IMR-90 (cell line): ENCODE results near the gene ZNF350. TPM values are rescaled to one million over a fixed set of nuclear protein-coding genes. Genes with fewer than 3 reads are reported as not detected.
"Not testable (repeated sequence)": the region's sequence is repeated elsewhere in the genome, so short reads cannot be mapped to it uniquely, and the experiment has no call there.

Experiments
- ATAC-seq: fragments of 200-7000 bp; cut with Tn5 transposase; 2 replicates; pipeline ENCODE4 v1.9.1; 2020; ENCODE audit warnings: low read depth, mild to moderate bottlenecking, moderate library complexity
- BruUV-seq: library from RNA; stranded (reverse); fragments of 400-500 nt; replicated peaks from 2 replicates; lab custom pipeline; 2021; lab: Mats Ljungman, UMichigan
- CTCF ChIA-PET: fragments of 300-600 bp; formaldehyde crosslinking; extraction: SDS; loops from one replicate; lab custom pipeline; 2021; ENCODE audit warnings: antibody characterized with exemption; lab: Yijun Ruan, JAX
- POLR2A ChIA-PET: fragments of 300-600 bp; sonication (Branson Sonifier 250); formaldehyde crosslinking; loops from one replicate; lab custom pipeline; 2022; ENCODE audit warnings: antibody characterized with exemption; ENCODE audit not compliant: unreplicated experiment; lab: Charles Lee
- DNase-seq: peaks from one replicate; pipeline ENCODE4 v3.0.0; 2013
- H2AFZ ChIP-seq: replicated peaks from 2 replicates; pipeline ENCODE3; 2013; ENCODE audit warnings: low read length, mild to moderate bottlenecking; ENCODE audit not compliant: poor library complexity
- H2AK5ac ChIP-seq: 2 replicates; pipeline ENCODE4 v1.6.1; 2013; ENCODE audit warnings: low read depth, low read length, inconsistent platforms
- H2AK9ac ChIP-seq: replicated peaks from 2 replicates; pipeline ENCODE3; 2013; ENCODE audit warnings: mild to moderate bottlenecking, low read depth, low read length, moderate library complexity; ENCODE audit not compliant: poor library complexity
- H2BK120ac ChIP-seq: 2 replicates; pipeline ENCODE4 v1.6.1; 2013; ENCODE audit warnings: low read depth, low read length, inconsistent platforms
- H2BK15ac ChIP-seq: 3 replicates; pipeline ENCODE4 v1.6.1; 2013; ENCODE audit warnings: low read depth, low read length, inconsistent platforms
- H2BK20ac ChIP-seq: 2 replicates; pipeline ENCODE4 v1.6.1; 2013; ENCODE audit warnings: low read depth, mild to moderate bottlenecking, inconsistent platforms, low read length, moderate library complexity
- H2BK5ac ChIP-seq: 2 replicates; pipeline ENCODE4 v1.6.1; 2013; ENCODE audit warnings: mild to moderate bottlenecking, low read depth, low read length, inconsistent platforms; ENCODE audit not compliant: poor library complexity, severe bottlenecking
- H3K14ac ChIP-seq: replicated peaks from 2 replicates; pipeline ENCODE4 v1.6.1; 2013; ENCODE audit warnings: low read depth, low read length, inconsistent platforms
- H3K18ac ChIP-seq: 2 replicates; pipeline ENCODE4 v1.6.1; 2013; ENCODE audit warnings: low read depth, low read length, control low read depth
- H3K23ac ChIP-seq: 2 replicates; pipeline ENCODE4 v1.6.1; 2013; ENCODE audit warnings: low read depth, low read length, inconsistent platforms
- H3K27ac ChIP-seq: 2 replicates; pipeline ENCODE4 v1.5.1; 2013; ENCODE audit warnings: mild to moderate bottlenecking, control low read depth, low read length; ENCODE audit not compliant: insufficient read depth
- H3K27me3 ChIP-seq: 2 replicates; pipeline ENCODE4 v1.6.1; 2013; ENCODE audit warnings: low read length; ENCODE audit not compliant: control insufficient read depth, insufficient read depth
- H3K36me3 ChIP-seq: 2 replicates; pipeline ENCODE4 v1.6.1; 2013; ENCODE audit warnings: low read length, mixed read lengths; ENCODE audit not compliant: control insufficient read depth, insufficient read depth
- H3K4ac ChIP-seq: 2 replicates; pipeline ENCODE4 v1.6.1; 2013; ENCODE audit warnings: low read depth, low read length, inconsistent platforms
- H3K4me1 ChIP-seq: 2 replicates; pipeline ENCODE4 v1.6.1; 2013; ENCODE audit warnings: low read length, mixed read lengths; ENCODE audit not compliant: control insufficient read depth, insufficient read depth
- H3K4me2 ChIP-seq: 2 replicates; pipeline ENCODE4 v1.6.1; 2013; ENCODE audit warnings: low read depth, mild to moderate bottlenecking, control low read depth, low read length, moderate library complexity
- H3K4me3 ChIP-seq: 2 replicates; pipeline ENCODE4 v1.5.1; 2013; ENCODE audit warnings: low read depth, mild to moderate bottlenecking, control low read depth, low read length, moderate library complexity; ENCODE audit not compliant: insufficient read depth
- H3K56ac ChIP-seq: 2 replicates; pipeline ENCODE4 v1.6.1; 2013; ENCODE audit warnings: low read length, inconsistent platforms; ENCODE audit not compliant: insufficient read depth; ENCODE audit errors: extremely low read depth
- H3K79me1 ChIP-seq, 2 experiments: 2 replicates each; pipeline ENCODE4 v1.6.1; 2013; ENCODE audit warnings: low read length in 2 of 2, inconsistent platforms in 1 of 2, low read depth in 1 of 2
- H3K9ac ChIP-seq: 2 replicates; pipeline ENCODE4 v1.6.1; 2013; ENCODE audit warnings: low read depth, low read length, control low read depth
- H3K9me1 ChIP-seq: 2 replicates; pipeline ENCODE4 v1.6.1; 2013; ENCODE audit warnings: low read length, inconsistent platforms; ENCODE audit not compliant: insufficient read depth
- H3K9me3 ChIP-seq: 2 replicates; pipeline ENCODE4 v1.6.1; 2013; ENCODE audit warnings: low read length; ENCODE audit not compliant: control insufficient read depth, insufficient read depth
- H4K20me1 ChIP-seq: 2 replicates; pipeline ENCODE4 v1.6.1; 2013; ENCODE audit warnings: low read length, inconsistent platforms; ENCODE audit not compliant: insufficient read depth
- H4K5ac ChIP-seq: 2 replicates; pipeline ENCODE4 v1.6.1; 2013; ENCODE audit warnings: mild to moderate bottlenecking, low read depth, low read length, control low read depth
- H4K8ac ChIP-seq, 2 experiments: 2 replicates each; pipeline ENCODE4 v1.6.1; 2013; ENCODE audit warnings: low read depth in 2 of 2, low read length in 2 of 2, control low read depth in 1 of 2, inconsistent platforms in 1 of 2
- H4K91ac ChIP-seq: 2 replicates; pipeline ENCODE4 v1.6.1; 2013; ENCODE audit warnings: low read depth, low read length, inconsistent platforms; ENCODE audit not compliant: insufficient read depth
- WGBS, 2 experiments: methylation state at CpG; one replicate each; pipeline versions ENCODE4 v1.1.5 to v1.1.7; 2013; ENCODE audit warnings: missing lambda C conversion rate in 2 of 2; ENCODE audit not compliant: insufficient read length in 1 of 2; ENCODE audit errors: extremely low coverage in 2 of 2; 5-methylcytosine and 5-hydroxymethylcytosine counted together
- dilution Hi-C: fragments of 300-500 bp; cut with HindIII; formaldehyde crosslinking; loops from one replicate; pipeline ENCODE4 v1.14.3; 2018; ENCODE audit warnings: low sequenced_read_pairs; ENCODE audit not compliant: unreplicated experiment
- in situ Hi-C: fragments of 300-500 bp; cut with MboI; formaldehyde crosslinking; loops from 3 replicates; pipeline ENCODE4 v1.14.3; 2019; ENCODE audit warnings: low sequenced_read_pairs, inconsistent platforms, mixed read lengths
- intact Hi-C: fragments of 100-400 bp; cut with micrococcal nuclease; formaldehyde crosslinking; loops from 2 replicates; pipeline ENCODE4 v1.10.0; 2022
- polyA plus RNA-seq, 3 experiments: library from polyadenylated mRNA; depleted of rRNA; stranded (reverse); fragments of >200 nt; gene quantifications; 2 replicates each; pipeline ENCODE4 v1.2.3, GENCODE V29; 2012; ENCODE audit warnings: low replicate concordance in 1 of 3
- total RNA-seq: library from RNA; depleted of rRNA; stranded (reverse); fragments of >200 nt; gene quantifications from 2 replicates; pipeline ENCODE4 v1.2.3, GENCODE V29; 2012

ZNF350 gene
- total and polyA plus RNA-seq, 2 of the 4 experiments (the other 2 are of a cell fraction) = 4.7 to 14.0 TPM

- H3K36me3 ChIP-seq, in situ Hi-C loops, DNase-seq, H3K9me1 ChIP-seq, H3K9ac ChIP-seq, H4K91ac ChIP-seq, H3K27me3 ChIP-seq, CTCF ChIA-PET, H3K9me3 ChIP-seq, H4K8ac ChIP-seq, H3K56ac ChIP-seq, dilution Hi-C loops, H3K23ac ChIP-seq, H2BK15ac ChIP-seq, H2AK9ac ChIP-seq, H3K14ac ChIP-seq, H3K27ac ChIP-seq, H4K5ac ChIP-seq, H2BK120ac ChIP-seq, H4K20me1 ChIP-seq, H2AK5ac ChIP-seq, H3K4me1 ChIP-seq, BruUV-seq, H3K4me3 ChIP-seq, H2BK20ac ChIP-seq, H3K18ac ChIP-seq, intact Hi-C loops, H3K4me2 ChIP-seq, H2BK5ac ChIP-seq, H3K4ac ChIP-seq, H3K79me1 ChIP-seq, ATAC-seq, POLR2A ChIA-PET, H2AFZ ChIP-seq: not testable (repeated sequence)
- no CpG with 5 or more reads among the region's 4 CpGs for WGBS, 2 experiments
These were observed 28.8 kb downstream of the ZNF350 start for GRCh38 chr19:51957846-51958245.
